Adrenal gland (tissue), 12 donors: Measurements from ENCODE around the gene SCO1. TPM values are rescaled to one million over a fixed set of nuclear protein-coding genes. Genes with fewer than 3 reads are reported as not detected.

Experiments used
- DNase-seq, 7 donors: peaks; one replicate each; pipeline ENCODE4 v3.0.0-alpha.2; 2019 to 2020
- H3K27ac ChIP-seq, 5 donors: fragments of 200-600 bp; sonication (generic) in 4 of 5; 1 replicate in 3 of 5; 2 replicates in 2 of 5; pipeline versions ENCODE4 v1.5.1 to v1.8.0; 2016 to 2020; ENCODE audit warnings: mild to moderate bottlenecking in 1 of 5
- H3K27me3 ChIP-seq: fragments of 200-600 bp; 2 replicates; pipeline ENCODE4 v1.8.0; 2021
- H3K36me3 ChIP-seq, 2 donors: fragments of 200-600 bp; replicated peaks in 1 of 2; 1 replicate in 1 of 2; 2 replicates in 1 of 2; pipeline versions ENCODE4 v1.5.1 to v1.8.0; 2018 to 2022
- H3K4me1 ChIP-seq, 2 donors: fragments of 200-600 bp; replicated peaks in 1 of 2; 1 replicate in 1 of 2; 2 replicates in 1 of 2; pipeline versions ENCODE4 v1.5.1 to v1.8.0; 2018 to 2021
- H3K4me3 ChIP-seq, 4 donors: fragments of 200-600 bp; sonication (generic) in 3 of 4; one replicate each; pipeline ENCODE4 v1.5.1; 2016 to 2018
- H3K9me3 ChIP-seq, 3 donors: fragments of 200-600 bp; sonication (generic) in 1 of 3; replicated peaks in 1 of 3; 1 replicate in 2 of 3; 2 replicates in 1 of 3; pipeline versions ENCODE4 v1.5.1 to v1.8.0; 2016 to 2021
- CTCF ChIP-seq, 6 experiments: fragments of 450-650 bp in 4 of 6; fragments of 200-600 bp in 2 of 6; sonication (generic) in 1 of 6; IDR thresholded peaks; 1 replicate in 5 of 6; 2 replicates in 1 of 6; pipeline versions ENCODE4 v1.5.1 to v1.8.0; 2016 to 2021; ENCODE audit warnings: antibody characterized with exemption in 6 of 6, mild to moderate bottlenecking in 2 of 6, moderate library complexity in 1 of 6
- POLR2A ChIP-seq, 2 donors: fragments of 450-650 bp; IDR thresholded peaks; one replicate each; pipeline ENCODE4 v1.6.1; 2017; ENCODE audit warnings: antibody characterized with exemption in 2 of 2, mild to moderate bottlenecking in 2 of 2, moderate library complexity in 1 of 2
- WGBS, 4 donors: extraction: QIAGEN DNeasy Blood & Tissue Kit in 2 of 4; methylation state at CpG; one replicate each; pipeline versions ENCODE4 v1.1.5 to v1.1.7; 2013 to 2017; 5-methylcytosine and 5-hydroxymethylcytosine counted together
- intact Hi-C, 2 donors: fragments of 100-400 bp; cut with DNase I; formaldehyde crosslinking; loops; one replicate each; pipeline versions ENCODE4 v1.14.1 to v1.15.0; 2022 to 2023
- polyA plus RNA-seq, 3 donors: library from polyadenylated mRNA; stranded (reverse); fragments of 200-250 nt in 2 of 3; fragments of 350-450 nt in 1 of 3; fragmentation: Illumina TruSeq in 1 of 3; extraction: RNeasy Lipid Tissue Mini Kit (QIAGEN cat#74804) in 1 of 3; gene quantifications; one replicate each; pipeline ENCODE4 v1.2.3, GENCODE V29; 2013 to 2014
- total RNA-seq, 9 donors: library from RNA; depleted of rRNA in 4 of 9; stranded (reverse); fragments of >200 nt in 4 of 9; fragments of 120-200 nt in 1 of 9; fragmentation: NEBNext Ultra II Directional in 1 of 9; extraction: Animal tissue kit (Norgen Biotek cat#: 25700) in 1 of 9; gene quantifications; one replicate each; pipeline versions ENCODE4 v1.1.0 to v1.2.4, GENCODE V29; 2013 to 2023
- donor health status: healthy with polysubstance abuse.
- donor health status: Bipolar disorder and iron deficiency.
- donor health status: DM: yes; HTN: yes; CAD: no.
- donor health status: DM: no; HTN: no; CAD: no.
- donor health status: DM: no; HTN: no; CAD: no.
- donor health status: DM: yes; HTN: yes; CAD: no.

The SCO1 gene
- total and polyA plus RNA-seq, 12 donors = 6.1 to 55.7 (median 35.1) TPM

GRCh38 chr17:10657879-10658278 is 39.5 kb downstream of the SCO1 start:
- H3K4me1 ChIP-seq = no peaks in the 10 kb centered on the region
- H3K9me3 ChIP-seq = no peaks in the 10 kb centered on the region
- TF ChIP-seq POLR2A (IDR thresholded peaks at IDR 0.05) = no peak
- H3K4me3 ChIP-seq = no peak overlapping the region
- 61 to 74% (median 73%) methylated on average over 10 of the region's 10 CpGs for WGBS, 4 donors
- peak in 1 of 7 donors; percentile 40 for DNase-seq
- intact Hi-C loops = no loop called here
- no peak overlapping the region for H3K27ac ChIP-seq
- no peaks in the 10 kb centered on the region for H3K27me3 ChIP-seq
- H3K36me3 ChIP-seq = no peaks in the 10 kb centered on the region

GRCh38 chr17:10657148-10657547 is 40.2 kb downstream of the SCO1 start, which contains the start of gene MYH3:
TSS of gene MYH3 (minus strand) at chr17:10657309. CDS start at chr17:10655064, 2,245 bp downstream.
- no peak for TF ChIP-seq POLR2A (IDR thresholded peaks at IDR 0.05)
- TF ChIP-seq CTCF (IDR thresholded peaks at IDR 0.05) = no peak
- H3K9me3 ChIP-seq = no peaks in the 10 kb centered on the region
- no peaks in the 10 kb centered on the region for H3K4me1 ChIP-seq
- peak in 1 of 7 donors; percentile 29 for DNase-seq
- H3K27me3 ChIP-seq = no peaks in the 10 kb centered on the region
- H3K36me3 ChIP-seq = no peaks in the 10 kb centered on the region
- intact Hi-C loops = no loop called here
- H3K27ac ChIP-seq = no peak within 1 kb of the TSS
- H3K4me3 ChIP-seq = no peak within 1 kb of the TSS
- 79 to 83% (median 81%) methylated on average over 9 to 15 of the region's 15 CpGs for WGBS, 4 donors

GRCh38 chr17:10653987-10654386 is 43.3 kb downstream of the SCO1 start:
- no peak overlapping the region for H3K4me3 ChIP-seq
- H3K27me3 ChIP-seq = no peaks in the 10 kb centered on the region
- H3K36me3 ChIP-seq = no peaks in the 10 kb centered on the region
- no peak overlapping the region for H3K27ac ChIP-seq
- WGBS, 4 donors = 62 to 79% (median 76%) methylated on average over 5 of the region's 5 CpGs
- intact Hi-C loops = no loop called here
- H3K4me1 ChIP-seq = no peaks in the 10 kb centered on the region
- no peak for DNase-seq
- no peak for TF ChIP-seq POLR2A (IDR thresholded peaks at IDR 0.05)
- no peak for TF ChIP-seq CTCF (IDR thresholded peaks at IDR 0.05)
- no peaks in the 10 kb centered on the region for H3K9me3 ChIP-seq

GRCh38 chr17:10652984-10653659 is 44.2 kb downstream of the SCO1 start:
- intact Hi-C loops = no loop called here
- H3K9me3 ChIP-seq = no peaks in the 10 kb centered on the region
- peak in 2 of 7 donors; percentile 14 to 21 for DNase-seq
- H3K4me3 ChIP-seq = no peak overlapping the region
- H3K27me3 ChIP-seq = no peaks in the 10 kb centered on the region
- no peaks in the 10 kb centered on the region for H3K36me3 ChIP-seq
- TF ChIP-seq POLR2A (IDR thresholded peaks at IDR 0.05) (no peak), CTCF (IDR thresholded peaks at IDR 0.05) (no peak)
- WGBS, 4 donors = 52 to 73% (median 69%) methylated on average over 9 to 11 of the region's 11 CpGs
- H3K27ac ChIP-seq = no peak overlapping the region
- no peaks in the 10 kb centered on the region for H3K4me1 ChIP-seq

- no peak for DNase-seq
- H3K27me3 ChIP-seq = no peaks in the 10 kb centered on the region
- H3K4me3 ChIP-seq = no peak overlapping the region
- intact Hi-C loops = no loop called here
- TF ChIP-seq POLR2A (IDR thresholded peaks at IDR 0.05) (no peak), CTCF (IDR thresholded peaks at IDR 0.05) (no peak)
- no peak overlapping the region for H3K27ac ChIP-seq
- H3K36me3 ChIP-seq = no peaks in the 10 kb centered on the region
- H3K4me1 ChIP-seq = no peaks in the 10 kb centered on the region
- H3K9me3 ChIP-seq = no peaks in the 10 kb centered on the region
- 69 to 96% (median 77%) methylated on average over 9 of the region's 9 CpGs for WGBS, 4 donors
Measured at GRCh38 chr17:10651927-10652326, 45.4 kb downstream of the SCO1 start.
